IMR-90 (cell line): ENCODE results near the gene KRTAP10-9. TPM values are rescaled to one million over a fixed set of nuclear protein-coding genes. Genes with fewer than 3 reads are reported as not detected.

ENCODE experiments used
- ATAC-seq: fragments of 200-7000 bp; cut with Tn5 transposase; 2 replicates; pipeline ENCODE4 v1.9.1; 2020; ENCODE audit warnings: low read depth, mild to moderate bottlenecking, moderate library complexity
- BruUV-seq: library from RNA; stranded (reverse); fragments of 400-500 nt; replicated peaks from 2 replicates; lab custom pipeline; 2021; lab: Mats Ljungman, UMichigan
- CTCF ChIA-PET: fragments of 300-600 bp; formaldehyde crosslinking; extraction: SDS; loops from one replicate; lab custom pipeline; 2021; ENCODE audit warnings: antibody characterized with exemption; lab: Yijun Ruan, JAX
- POLR2A ChIA-PET: fragments of 300-600 bp; sonication (Branson Sonifier 250); formaldehyde crosslinking; loops from one replicate; lab custom pipeline; 2022; ENCODE audit warnings: antibody characterized with exemption; ENCODE audit not compliant: unreplicated experiment; lab: Charles Lee
- DNase-seq: peaks from one replicate; pipeline ENCODE4 v3.0.0; 2013
- H2AFZ ChIP-seq: replicated peaks from 2 replicates; pipeline ENCODE3; 2013; ENCODE audit warnings: low read length, mild to moderate bottlenecking; ENCODE audit not compliant: poor library complexity
- H2AK5ac ChIP-seq: 2 replicates; pipeline ENCODE4 v1.6.1; 2013; ENCODE audit warnings: low read depth, low read length, inconsistent platforms
- H2AK9ac ChIP-seq: replicated peaks from 2 replicates; pipeline ENCODE3; 2013; ENCODE audit warnings: mild to moderate bottlenecking, low read depth, low read length, moderate library complexity; ENCODE audit not compliant: poor library complexity
- H2BK120ac ChIP-seq: 2 replicates; pipeline ENCODE4 v1.6.1; 2013; ENCODE audit warnings: low read depth, low read length, inconsistent platforms
- H2BK15ac ChIP-seq: 3 replicates; pipeline ENCODE4 v1.6.1; 2013; ENCODE audit warnings: low read depth, low read length, inconsistent platforms
- H2BK20ac ChIP-seq: 2 replicates; pipeline ENCODE4 v1.6.1; 2013; ENCODE audit warnings: low read depth, mild to moderate bottlenecking, inconsistent platforms, low read length, moderate library complexity
- H2BK5ac ChIP-seq: 2 replicates; pipeline ENCODE4 v1.6.1; 2013; ENCODE audit warnings: mild to moderate bottlenecking, low read depth, low read length, inconsistent platforms; ENCODE audit not compliant: poor library complexity, severe bottlenecking
- H3K14ac ChIP-seq: replicated peaks from 2 replicates; pipeline ENCODE4 v1.6.1; 2013; ENCODE audit warnings: low read depth, low read length, inconsistent platforms
- H3K18ac ChIP-seq: 2 replicates; pipeline ENCODE4 v1.6.1; 2013; ENCODE audit warnings: low read depth, low read length, control low read depth
- H3K23ac ChIP-seq: 2 replicates; pipeline ENCODE4 v1.6.1; 2013; ENCODE audit warnings: low read depth, low read length, inconsistent platforms
- H3K27ac ChIP-seq: 2 replicates; pipeline ENCODE4 v1.5.1; 2013; ENCODE audit warnings: mild to moderate bottlenecking, control low read depth, low read length; ENCODE audit not compliant: insufficient read depth
- H3K27me3 ChIP-seq: 2 replicates; pipeline ENCODE4 v1.6.1; 2013; ENCODE audit warnings: low read length; ENCODE audit not compliant: control insufficient read depth, insufficient read depth
- H3K36me3 ChIP-seq: 2 replicates; pipeline ENCODE4 v1.6.1; 2013; ENCODE audit warnings: low read length, mixed read lengths; ENCODE audit not compliant: control insufficient read depth, insufficient read depth
- H3K4ac ChIP-seq: 2 replicates; pipeline ENCODE4 v1.6.1; 2013; ENCODE audit warnings: low read depth, low read length, inconsistent platforms
- H3K4me1 ChIP-seq: 2 replicates; pipeline ENCODE4 v1.6.1; 2013; ENCODE audit warnings: low read length, mixed read lengths; ENCODE audit not compliant: control insufficient read depth, insufficient read depth
- H3K4me2 ChIP-seq: 2 replicates; pipeline ENCODE4 v1.6.1; 2013; ENCODE audit warnings: low read depth, mild to moderate bottlenecking, control low read depth, low read length, moderate library complexity
- H3K4me3 ChIP-seq: 2 replicates; pipeline ENCODE4 v1.5.1; 2013; ENCODE audit warnings: low read depth, mild to moderate bottlenecking, control low read depth, low read length, moderate library complexity; ENCODE audit not compliant: insufficient read depth
- H3K56ac ChIP-seq: 2 replicates; pipeline ENCODE4 v1.6.1; 2013; ENCODE audit warnings: low read length, inconsistent platforms; ENCODE audit not compliant: insufficient read depth; ENCODE audit errors: extremely low read depth
- H3K79me1 ChIP-seq, 2 experiments: 2 replicates each; pipeline ENCODE4 v1.6.1; 2013; ENCODE audit warnings: low read length in 2 of 2, inconsistent platforms in 1 of 2, low read depth in 1 of 2
- H3K9ac ChIP-seq: 2 replicates; pipeline ENCODE4 v1.6.1; 2013; ENCODE audit warnings: low read depth, low read length, control low read depth
- H3K9me1 ChIP-seq: 2 replicates; pipeline ENCODE4 v1.6.1; 2013; ENCODE audit warnings: low read length, inconsistent platforms; ENCODE audit not compliant: insufficient read depth
- H3K9me3 ChIP-seq: 2 replicates; pipeline ENCODE4 v1.6.1; 2013; ENCODE audit warnings: low read length; ENCODE audit not compliant: control insufficient read depth, insufficient read depth
- H4K20me1 ChIP-seq: 2 replicates; pipeline ENCODE4 v1.6.1; 2013; ENCODE audit warnings: low read length, inconsistent platforms; ENCODE audit not compliant: insufficient read depth
- H4K5ac ChIP-seq: 2 replicates; pipeline ENCODE4 v1.6.1; 2013; ENCODE audit warnings: mild to moderate bottlenecking, low read depth, low read length, control low read depth
- H4K8ac ChIP-seq, 2 experiments: 2 replicates each; pipeline ENCODE4 v1.6.1; 2013; ENCODE audit warnings: low read depth in 2 of 2, low read length in 2 of 2, control low read depth in 1 of 2, inconsistent platforms in 1 of 2
- H4K91ac ChIP-seq: 2 replicates; pipeline ENCODE4 v1.6.1; 2013; ENCODE audit warnings: low read depth, low read length, inconsistent platforms; ENCODE audit not compliant: insufficient read depth
- BHLHE40 ChIP-seq: fragments of 150-350 bp; IDR thresholded peaks from 2 replicates; pipeline ENCODE4 v1.6.1; 2016; ENCODE audit warnings: mild to moderate bottlenecking, low read depth, low read length
- CHD1 ChIP-seq: IDR thresholded peaks from 2 replicates; pipeline ENCODE4 v1.6.1; 2012; ENCODE audit warnings: low read depth, low read length, improper control_type of control experiment
- MAZ ChIP-seq: IDR thresholded peaks from 2 replicates; pipeline ENCODE4 v1.6.1; 2012; ENCODE audit warnings: low read depth, mild to moderate bottlenecking, low read length, improper control_type of control experiment, moderate library complexity, borderline replicate concordance
- NFE2L2 ChIP-seq: fragments of 150-350 bp; IDR thresholded peaks from 2 replicates; pipeline ENCODE4 v1.6.1; 2016; ENCODE audit warnings: low read depth, mild to moderate bottlenecking, low read length
- RAD21 ChIP-seq: IDR thresholded peaks from 2 replicates; pipeline ENCODE4 v1.6.1; 2012; ENCODE audit warnings: low read length, improper control_type of control experiment
- RCOR1 ChIP-seq: IDR thresholded peaks from 2 replicates; pipeline ENCODE4 v1.6.1; 2012; ENCODE audit warnings: mild to moderate bottlenecking, low read length, improper control_type of control experiment; ENCODE audit not compliant: insufficient replicate concordance
- RFX5 ChIP-seq: IDR thresholded peaks from 2 replicates; pipeline ENCODE4 v1.8.0; 2012; ENCODE audit warnings: low read depth, mild to moderate bottlenecking, low read length, moderate library complexity
- SMC3 ChIP-seq: fragments of 150-350 bp; IDR thresholded peaks from 2 replicates; pipeline ENCODE4 v1.6.1; 2016; ENCODE audit warnings: low read depth, mild to moderate bottlenecking, antibody characterized with exemption, low read length, moderate library complexity
- WGBS, 2 experiments: methylation state at CpG; one replicate each; pipeline versions ENCODE4 v1.1.5 to v1.1.7; 2013; ENCODE audit warnings: missing lambda C conversion rate in 2 of 2; ENCODE audit not compliant: insufficient read length in 1 of 2; ENCODE audit errors: extremely low coverage in 2 of 2; 5-methylcytosine and 5-hydroxymethylcytosine counted together
- dilution Hi-C: fragments of 300-500 bp; cut with HindIII; formaldehyde crosslinking; loops from one replicate; pipeline ENCODE4 v1.14.3; 2018; ENCODE audit warnings: low sequenced_read_pairs; ENCODE audit not compliant: unreplicated experiment
- in situ Hi-C: fragments of 300-500 bp; cut with MboI; formaldehyde crosslinking; loops from 3 replicates; pipeline ENCODE4 v1.14.3; 2019; ENCODE audit warnings: low sequenced_read_pairs, inconsistent platforms, mixed read lengths
- intact Hi-C: fragments of 100-400 bp; cut with micrococcal nuclease; formaldehyde crosslinking; loops from 2 replicates; pipeline ENCODE4 v1.10.0; 2022
- polyA plus RNA-seq, 3 experiments: library from polyadenylated mRNA; depleted of rRNA; stranded (reverse); fragments of >200 nt; gene quantifications; 2 replicates each; pipeline ENCODE4 v1.2.3, GENCODE V29; 2012; ENCODE audit warnings: low replicate concordance in 1 of 3
- total RNA-seq: library from RNA; depleted of rRNA; stranded (reverse); fragments of >200 nt; gene quantifications from 2 replicates; pipeline ENCODE4 v1.2.3, GENCODE V29; 2012
- TF ChIP-seq, protein P1 (sequence below): conservative IDR thresholded peaks from 2 replicates; pipeline ENCODE4 v1.5.1; 2012; ENCODE audit warnings: mild to moderate bottlenecking, low read depth, low read length, improper control_type of control experiment
- TF ChIP-seq, protein P2 (sequence below): fragments of 150-350 bp; IDR thresholded peaks from 2 replicates; pipeline ENCODE4 v1.6.1; 2017; ENCODE audit warnings: mild to moderate bottlenecking, antibody characterized with exemption, low read length, low read depth
- TF ChIP-seq, protein P3 (sequence below): fragments of 150-350 bp; IDR thresholded peaks from 2 replicates; pipeline ENCODE4 v1.6.1; 2016; ENCODE audit warnings: low read depth, mild to moderate bottlenecking, low read length, moderate library complexity, borderline replicate concordance

The KRTAP10-9 gene
- total and polyA plus RNA-seq, 2 of the 4 experiments (the other 2 are of a cell fraction), result not detected

DNA sequence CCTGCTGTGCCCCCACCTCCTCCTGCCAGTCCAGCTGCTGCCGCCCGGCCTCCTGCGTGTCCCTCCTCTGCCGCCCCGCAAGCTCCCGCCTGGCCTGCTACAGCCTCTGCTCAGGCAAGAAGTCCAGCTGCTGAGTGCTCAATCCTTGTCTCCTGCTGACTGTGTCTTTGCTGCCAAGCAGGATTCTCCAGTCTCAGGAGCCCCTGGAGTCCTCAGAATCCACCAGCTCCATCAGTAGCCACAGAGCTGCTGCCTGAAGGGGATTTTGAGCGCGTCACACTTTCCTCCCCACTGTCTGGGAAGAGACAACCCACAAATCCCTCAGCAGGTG, 20.3 kb downstream of the KRTAP10-9 start:
- WGBS, 2 experiments, result 12% methylated on average over 6 of the region's 8 CpGs; no CpG with 5 or more reads in 1 of the 2 experiments
- Histone ChIP-seq H3K56ac (no peak overlapping the region), H2AK5ac (no peak overlapping the region), H3K79me1 (no peaks in the 10 kb centered on the region), H3K36me3 (no peaks in the 10 kb centered on the region), H3K27ac (no peak overlapping the region), H3K9ac (no peak overlapping the region), H3K4me3 (no peak overlapping the region), H3K14ac (no peak overlapping the region), H2BK120ac (no peak overlapping the region), H2BK15ac (no peak overlapping the region), H2BK20ac (no peak overlapping the region), H3K4me1 (no peaks in the 10 kb centered on the region), H4K5ac (no peak overlapping the region), H3K23ac (no peak overlapping the region), H2AK9ac (no peak overlapping the region), H3K9me1 (no peaks in the 10 kb centered on the region), H4K8ac (no peak overlapping the region), H3K4ac (no peak overlapping the region), H4K91ac (no peak overlapping the region), H2AFZ (no peak overlapping the region), H3K27me3 (no peaks in the 10 kb centered on the region; the same call in 1 of the 2 replicates), H4K20me1 (no peaks in the 10 kb centered on the region), H3K4me2 (no peak overlapping the region), H3K18ac (no peak overlapping the region), H3K9me3 (peaks cover 6% of the 10 kb centered on the region), H2BK5ac (no peak overlapping the region)
- ChIA-PET CTCF (no interaction called here), POLR2A (no interaction called here)
- BruUV-seq, result no TSS peak
- in situ Hi-C loops (no loop called here), dilution Hi-C loops (no loop called here), intact Hi-C loops (no loop called here)
- ATAC-seq, result no peak
- DNase-seq, result no peak
- no peak for TF ChIP-seq MAZ
- TF ChIP-seq RCOR1, result no peak
- TF ChIP-seq CHD1, result no peak
- TF ChIP-seq RFX5, result no peak
- TF ChIP-seq RAD21, result no peak
- TF ChIP-seq, protein P1, sequence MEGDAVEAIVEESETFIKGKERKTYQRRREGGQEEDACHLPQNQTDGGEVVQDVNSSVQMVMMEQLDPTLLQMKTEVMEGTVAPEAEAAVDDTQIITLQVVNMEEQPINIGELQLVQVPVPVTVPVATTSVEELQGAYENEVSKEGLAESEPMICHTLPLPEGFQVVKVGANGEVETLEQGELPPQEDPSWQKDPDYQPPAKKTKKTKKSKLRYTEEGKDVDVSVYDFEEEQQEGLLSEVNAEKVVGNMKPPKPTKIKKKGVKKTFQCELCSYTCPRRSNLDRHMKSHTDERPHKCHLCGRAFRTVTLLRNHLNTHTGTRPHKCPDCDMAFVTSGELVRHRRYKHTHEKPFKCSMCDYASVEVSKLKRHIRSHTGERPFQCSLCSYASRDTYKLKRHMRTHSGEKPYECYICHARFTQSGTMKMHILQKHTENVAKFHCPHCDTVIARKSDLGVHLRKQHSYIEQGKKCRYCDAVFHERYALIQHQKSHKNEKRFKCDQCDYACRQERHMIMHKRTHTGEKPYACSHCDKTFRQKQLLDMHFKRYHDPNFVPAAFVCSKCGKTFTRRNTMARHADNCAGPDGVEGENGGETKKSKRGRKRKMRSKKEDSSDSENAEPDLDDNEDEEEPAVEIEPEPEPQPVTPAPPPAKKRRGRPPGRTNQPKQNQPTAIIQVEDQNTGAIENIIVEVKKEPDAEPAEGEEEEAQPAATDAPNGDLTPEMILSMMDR, result no peak
- TF ChIP-seq NFE2L2, result no peak
- TF ChIP-seq BHLHE40, result no peak
- TF ChIP-seq, protein P2, sequence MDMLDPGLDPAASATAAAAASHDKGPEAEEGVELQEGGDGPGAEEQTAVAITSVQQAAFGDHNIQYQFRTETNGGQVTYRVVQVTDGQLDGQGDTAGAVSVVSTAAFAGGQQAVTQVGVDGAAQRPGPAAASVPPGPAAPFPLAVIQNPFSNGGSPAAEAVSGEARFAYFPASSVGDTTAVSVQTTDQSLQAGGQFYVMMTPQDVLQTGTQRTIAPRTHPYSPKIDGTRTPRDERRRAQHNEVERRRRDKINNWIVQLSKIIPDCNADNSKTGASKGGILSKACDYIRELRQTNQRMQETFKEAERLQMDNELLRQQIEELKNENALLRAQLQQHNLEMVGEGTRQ, result no peak
- TF ChIP-seq, protein P3, sequence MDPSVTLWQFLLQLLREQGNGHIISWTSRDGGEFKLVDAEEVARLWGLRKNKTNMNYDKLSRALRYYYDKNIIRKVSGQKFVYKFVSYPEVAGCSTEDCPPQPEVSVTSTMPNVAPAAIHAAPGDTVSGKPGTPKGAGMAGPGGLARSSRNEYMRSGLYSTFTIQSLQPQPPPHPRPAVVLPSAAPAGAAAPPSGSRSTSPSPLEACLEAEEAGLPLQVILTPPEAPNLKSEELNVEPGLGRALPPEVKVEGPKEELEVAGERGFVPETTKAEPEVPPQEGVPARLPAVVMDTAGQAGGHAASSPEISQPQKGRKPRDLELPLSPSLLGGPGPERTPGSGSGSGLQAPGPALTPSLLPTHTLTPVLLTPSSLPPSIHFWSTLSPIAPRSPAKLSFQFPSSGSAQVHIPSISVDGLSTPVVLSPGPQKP, result no peak
- no peak for TF ChIP-seq SMC3
